HG03432 (cell line): ENCODE measurements around the gene CBX2.
A peak's percentile ranks its signal among the peaks of the same experiment; 100 is the strongest.
"Not testable (repeated sequence)": the region's sequence is repeated elsewhere in the genome, so short reads cannot be mapped to it uniquely, and the experiment has no call there.

ENCODE experiments used
- ATAC-seq: cut with Tn5 transposase; IDR thresholded peaks from one replicate; pipeline ENCODE4 v1.9.1; 2021; ENCODE audit warnings: mild to moderate bottlenecking, moderate library complexity; ENCODE audit not compliant: unreplicated experiment

The CBX2 gene

GRCh38 chr17:79769570-79770506, 8.1 kb upstream of the CBX2 start:
- no peak for ATAC-seq

- ATAC-seq, result no peak
Observed at GRCh38 chr17:79771276-79771675, 6.7 kb upstream of the CBX2 start.

GRCh38 chr17:79772726-79773125, 5.2 kb upstream of the CBX2 start:
- ATAC-seq, result not testable (repeated sequence)

- ATAC-seq, result no peak
Observed at GRCh38 chr17:79774561-79774975, 3.4 kb upstream of the CBX2 start.

- ATAC-seq, result no peak
Observed at GRCh38 chr17:79775632-79776031, 2.3 kb upstream of the CBX2 start.

GRCh38 chr17:79776376-79777119, 1.4 kb upstream of the CBX2 start:
- ATAC-seq, result no peak

GRCh38 chr17:79777120-79777893, 641 bp upstream of the CBX2 start:
- no peak for ATAC-seq

GRCh38 chr17:79778504-79779083, 646 bp downstream of the CBX2 start:
- ATAC-seq, result peak; percentile 22

GRCh38 chr17:79779084-79779529, 1.2 kb downstream of the CBX2 start:
- ATAC-seq, result no peak

GRCh38 chr17:79779661-79780365, 1.9 kb downstream of the CBX2 start:
- no peak for ATAC-seq

- ATAC-seq, result no peak
Observed at GRCh38 chr17:79781012-79781650, 3.2 kb downstream of the CBX2 start.

- ATAC-seq, result no peak
Observed at GRCh38 chr17:79781736-79782575, 4.0 kb downstream of the CBX2 start.

- no peak for ATAC-seq
Observed at GRCh38 chr17:79783891-79784290, 5.9 kb downstream of the CBX2 start.

GRCh38 chr17:79784353-79785016, 6.5 kb downstream of the CBX2 start:
- no peak for ATAC-seq

- no peak for ATAC-seq
Observed at GRCh38 chr17:79785017-79785899, 7.3 kb downstream of the CBX2 start.

GRCh38 chr17:79785900-79786810, 8.2 kb downstream of the CBX2 start:
- no peak for ATAC-seq
